D721Med (cell line): ENCODE measurements around the gene NEO1.

Experiments used
- DNase-seq: peaks from one replicate; pipeline ENCODE4 v3.0.0; 2011; ENCODE audit warnings: low spot score; ENCODE audit not compliant: insufficient read length
- FAIRE-seq: peaks from 2 replicates; lab custom pipeline; 2011; peaks lifted over from hg19 to GRCh38; lab: Jason Lieb, UNC
- TF ChIP-seq, protein P1 (sequence below): IDR thresholded peaks from 2 replicates; pipeline ENCODE4 v1.5.1; 2012; ENCODE audit warnings: mild to moderate bottlenecking, control low read depth; ENCODE audit not compliant: insufficient read depth; ENCODE audit errors: missing control alignments

Gene NEO1

DNA sequence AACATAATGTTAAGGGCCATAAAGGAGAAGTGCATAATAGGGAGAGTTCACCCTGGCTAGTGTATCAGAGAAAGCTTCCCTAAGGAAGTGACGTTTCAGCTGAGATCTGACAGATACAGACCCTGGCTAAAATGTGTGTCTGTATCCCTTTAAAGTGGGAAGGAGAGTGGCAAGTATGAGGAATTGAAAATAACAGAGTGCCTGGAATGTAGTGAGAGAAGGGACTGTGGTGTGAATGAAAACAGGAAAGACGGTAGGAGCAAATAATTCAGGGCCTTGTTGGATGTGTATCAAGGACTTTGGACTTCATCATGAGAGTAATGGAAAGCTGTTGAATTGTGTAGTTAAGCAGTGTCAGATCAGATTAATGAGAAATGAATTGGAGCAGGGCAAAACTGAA, 30.5 kb downstream of the NEO1 start:
- FAIRE-seq (no peak), DNase-seq (no peak)
- TF ChIP-seq, protein P1, sequence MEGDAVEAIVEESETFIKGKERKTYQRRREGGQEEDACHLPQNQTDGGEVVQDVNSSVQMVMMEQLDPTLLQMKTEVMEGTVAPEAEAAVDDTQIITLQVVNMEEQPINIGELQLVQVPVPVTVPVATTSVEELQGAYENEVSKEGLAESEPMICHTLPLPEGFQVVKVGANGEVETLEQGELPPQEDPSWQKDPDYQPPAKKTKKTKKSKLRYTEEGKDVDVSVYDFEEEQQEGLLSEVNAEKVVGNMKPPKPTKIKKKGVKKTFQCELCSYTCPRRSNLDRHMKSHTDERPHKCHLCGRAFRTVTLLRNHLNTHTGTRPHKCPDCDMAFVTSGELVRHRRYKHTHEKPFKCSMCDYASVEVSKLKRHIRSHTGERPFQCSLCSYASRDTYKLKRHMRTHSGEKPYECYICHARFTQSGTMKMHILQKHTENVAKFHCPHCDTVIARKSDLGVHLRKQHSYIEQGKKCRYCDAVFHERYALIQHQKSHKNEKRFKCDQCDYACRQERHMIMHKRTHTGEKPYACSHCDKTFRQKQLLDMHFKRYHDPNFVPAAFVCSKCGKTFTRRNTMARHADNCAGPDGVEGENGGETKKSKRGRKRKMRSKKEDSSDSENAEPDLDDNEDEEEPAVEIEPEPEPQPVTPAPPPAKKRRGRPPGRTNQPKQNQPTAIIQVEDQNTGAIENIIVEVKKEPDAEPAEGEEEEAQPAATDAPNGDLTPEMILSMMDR: no peak

DNA sequence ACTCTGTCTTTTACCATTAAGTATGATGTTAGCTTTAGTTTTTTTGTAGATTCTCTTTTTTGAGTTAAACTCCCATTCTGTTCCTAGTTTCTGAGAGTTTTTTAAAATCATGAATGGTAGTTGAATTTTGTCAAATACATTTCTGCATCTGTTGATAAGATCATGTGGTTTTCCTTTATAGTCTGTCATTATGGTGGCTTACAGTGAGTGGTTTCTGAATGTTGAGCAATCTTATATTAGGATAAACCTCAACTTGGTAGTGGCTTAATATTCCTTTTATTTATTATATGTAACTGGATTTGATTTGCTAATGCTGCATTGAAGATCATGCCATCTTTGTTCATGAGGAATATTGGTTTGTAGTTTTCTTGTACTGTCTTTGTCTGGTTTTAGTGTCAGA, 34.8 kb downstream of the NEO1 start:
- DNase-seq (no peak), FAIRE-seq (no peak)
- TF ChIP-seq, protein P1: no peak

DNA sequence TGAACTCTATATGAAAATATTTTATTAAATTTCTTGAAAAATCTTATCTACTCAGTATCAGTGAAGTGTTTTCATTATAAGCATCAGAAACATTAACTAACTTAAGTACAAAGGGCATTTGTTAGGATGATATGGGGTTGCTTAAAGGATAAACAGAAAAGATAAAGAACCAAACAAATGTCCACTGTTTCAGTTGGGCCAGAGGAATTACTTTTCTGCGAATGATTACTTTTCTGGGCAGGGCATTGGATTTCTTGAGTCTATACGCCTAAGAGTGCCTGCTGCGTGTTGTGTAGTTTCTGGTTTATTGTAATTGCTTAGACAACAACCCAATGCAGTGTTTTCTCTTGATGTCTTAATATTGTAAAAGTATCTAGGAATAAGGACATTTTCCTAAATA, 52.8 kb downstream of the NEO1 start:
- DNase-seq (no peak), FAIRE-seq (no peak)
- TF ChIP-seq, protein P1: no peak

DNA sequence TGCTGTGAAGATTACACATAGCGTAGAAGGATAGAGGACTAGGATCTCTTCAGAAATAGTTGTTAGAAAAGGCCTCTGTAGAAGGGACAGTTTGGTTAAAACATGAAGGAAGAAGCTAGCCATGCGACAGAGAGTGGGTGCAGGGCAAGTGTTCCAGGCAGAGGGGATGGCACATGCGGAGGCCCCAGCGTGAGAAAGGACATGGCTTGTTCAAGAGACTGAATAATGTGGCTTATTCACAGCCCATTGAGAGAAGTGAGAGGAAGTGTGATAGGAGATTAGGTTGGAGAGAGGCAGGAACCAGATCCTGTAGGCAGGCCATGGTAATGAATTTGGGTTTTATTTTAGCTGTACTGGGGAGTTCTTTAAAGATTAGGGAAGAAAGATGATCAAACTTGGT, 56.4 kb downstream of the NEO1 start:
- FAIRE-seq: no peak
- no peak for DNase-seq
- TF ChIP-seq, protein P1: no peak

DNA sequence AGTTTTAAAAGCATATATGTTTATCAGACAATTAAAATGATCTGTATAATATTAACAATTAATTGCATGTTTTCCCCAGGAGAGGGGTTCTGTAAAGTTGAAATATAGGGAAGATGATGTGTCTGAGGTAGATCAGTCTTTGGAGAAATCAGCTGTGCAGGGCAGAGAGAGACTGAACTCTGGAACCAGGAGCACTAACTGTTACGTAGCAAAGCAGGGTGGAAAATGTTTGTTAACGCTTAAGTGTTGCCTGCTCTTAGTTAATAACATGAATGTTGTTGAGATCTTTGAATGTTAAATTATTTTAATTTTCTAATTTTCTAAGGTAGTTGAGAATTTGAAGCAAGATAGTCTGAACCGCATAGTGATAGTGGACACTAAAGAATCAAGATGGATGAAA, 57.5 kb downstream of the NEO1 start:
- TF ChIP-seq, protein P1: no peak
- FAIRE-seq (no peak), DNase-seq (no peak)

DNA sequence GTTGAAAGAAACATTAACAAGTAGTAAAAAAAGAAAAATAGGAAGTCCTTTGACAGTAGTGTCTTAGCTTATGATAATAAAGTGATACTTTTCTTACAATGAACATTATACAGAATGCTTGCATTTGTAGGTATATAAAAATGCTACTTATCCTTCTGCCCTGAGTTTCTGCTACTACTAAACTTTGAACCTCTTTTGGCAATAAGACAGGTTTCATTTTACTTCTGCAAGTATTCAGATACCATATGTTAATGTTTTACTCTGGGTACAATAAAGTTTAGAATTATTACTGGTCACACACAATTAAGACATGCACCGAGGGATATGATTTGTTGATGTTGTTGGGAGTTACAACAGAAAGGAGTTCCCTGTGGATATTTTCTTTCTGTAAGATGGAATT, 57.9 kb downstream of the NEO1 start:
- DNase-seq (no peak), FAIRE-seq (no peak)
- TF ChIP-seq, protein P1: no peak

DNA sequence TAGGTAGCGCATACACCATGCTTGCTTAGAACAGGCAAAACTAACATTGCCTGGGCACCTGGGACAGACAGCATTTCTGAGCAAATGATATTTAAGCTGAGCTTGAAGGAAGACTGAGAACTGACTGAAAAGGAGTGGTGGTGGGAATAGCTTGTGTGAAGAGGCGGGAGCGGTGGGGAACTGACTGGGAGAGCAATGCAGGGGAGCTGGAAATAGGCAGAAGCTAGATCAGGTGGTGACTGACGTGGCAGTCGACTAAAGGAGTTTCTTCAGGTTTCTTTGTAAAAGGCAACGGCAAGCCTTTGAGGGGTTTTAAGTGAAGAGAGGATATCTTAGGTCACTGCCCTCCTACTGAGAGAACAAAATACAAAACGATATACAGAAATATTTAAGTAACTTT, 61.8 kb downstream of the NEO1 start:
- DNase-seq (no peak), FAIRE-seq (no peak)
- TF ChIP-seq, protein P1: no peak
